Endothelial cell of umbilical vein (primary cell): ENCODE measurements around the gene NRXN3.

Experiments used
- POLR2A ChIP-seq: IDR thresholded peaks from 2 replicates; pipeline ENCODE4 v1.6.1; 2012; ENCODE audit warnings: low read depth, mild to moderate bottlenecking, control low read depth, low read length
- POLR2AphosphoS5 ChIP-seq: IDR thresholded peaks from 2 replicates; pipeline ENCODE4 v1.6.1; 2012; ENCODE audit warnings: low read depth, mild to moderate bottlenecking, control low read depth, low read length, moderate library complexity; ENCODE audit not compliant: insufficient read depth
- TF ChIP-seq, protein P1 (sequence below), 2 donors: IDR thresholded peaks; 1 replicate in 1 of 2; 2 replicates in 1 of 2; pipeline ENCODE4 v1.5.1; 2011; ENCODE audit warnings: low read length in 2 of 2, mild to moderate bottlenecking in 2 of 2, moderate library complexity in 2 of 2, control low read depth in 1 of 2, inconsistent platforms in 1 of 2, low read depth in 1 of 2; ENCODE audit not compliant: insufficient read depth in 1 of 2; ENCODE audit errors: extremely low read depth in 1 of 2

DNA sequence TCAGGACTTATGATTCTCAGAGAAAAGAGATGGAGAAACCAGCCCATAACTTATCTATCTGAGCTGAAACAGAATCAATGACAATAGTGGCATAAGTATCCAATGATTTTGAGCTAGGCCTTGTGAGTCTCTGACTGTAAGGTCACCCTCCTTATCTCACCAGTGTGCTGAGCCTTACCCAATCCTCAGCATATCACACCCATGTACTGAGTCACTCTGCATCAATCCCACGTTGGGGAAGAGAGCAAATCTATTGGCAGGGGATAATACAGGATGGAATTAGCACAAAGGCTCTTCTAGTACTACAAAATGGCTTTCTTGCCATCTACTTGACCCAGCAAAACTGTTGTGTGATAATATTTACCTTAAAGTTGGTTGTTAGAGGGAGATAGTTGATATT, 997.8 kb downstream of the NRXN3 start:
- TF ChIP-seq, protein P1, sequence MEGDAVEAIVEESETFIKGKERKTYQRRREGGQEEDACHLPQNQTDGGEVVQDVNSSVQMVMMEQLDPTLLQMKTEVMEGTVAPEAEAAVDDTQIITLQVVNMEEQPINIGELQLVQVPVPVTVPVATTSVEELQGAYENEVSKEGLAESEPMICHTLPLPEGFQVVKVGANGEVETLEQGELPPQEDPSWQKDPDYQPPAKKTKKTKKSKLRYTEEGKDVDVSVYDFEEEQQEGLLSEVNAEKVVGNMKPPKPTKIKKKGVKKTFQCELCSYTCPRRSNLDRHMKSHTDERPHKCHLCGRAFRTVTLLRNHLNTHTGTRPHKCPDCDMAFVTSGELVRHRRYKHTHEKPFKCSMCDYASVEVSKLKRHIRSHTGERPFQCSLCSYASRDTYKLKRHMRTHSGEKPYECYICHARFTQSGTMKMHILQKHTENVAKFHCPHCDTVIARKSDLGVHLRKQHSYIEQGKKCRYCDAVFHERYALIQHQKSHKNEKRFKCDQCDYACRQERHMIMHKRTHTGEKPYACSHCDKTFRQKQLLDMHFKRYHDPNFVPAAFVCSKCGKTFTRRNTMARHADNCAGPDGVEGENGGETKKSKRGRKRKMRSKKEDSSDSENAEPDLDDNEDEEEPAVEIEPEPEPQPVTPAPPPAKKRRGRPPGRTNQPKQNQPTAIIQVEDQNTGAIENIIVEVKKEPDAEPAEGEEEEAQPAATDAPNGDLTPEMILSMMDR (IDR thresholded peaks at IDR 0.05; ENCODE audit: extremely low read depth in 1 of 2, insufficient read depth in 1 of 2, low read depth in 1 of 2, low read length in 2 of 2), result no peak
- no peak for TF ChIP-seq POLR2A
- TF ChIP-seq POLR2AphosphoS5, result no peak
